ENCODE measurements around the gene OCIAD1. TPM values are rescaled to one million over a fixed set of nuclear protein-coding genes. Genes with fewer than 3 reads are reported as not detected.
"Not testable (repeated sequence)": the region's sequence is repeated elsewhere in the genome, so short reads cannot be mapped to it uniquely, and the experiment has no call there.

Gene OCIAD1
- total RNA-seq, 2 experiments from 2014 or later = 76.1 to 136 TPM

- ChIA-PET CTCF (ENCODE audit: unreplicated experiment) (no interaction called here), POLR2A (interaction anchor here (1.4 kb wide), 1 partner anchor 13 kb away, joined by 8 read pairs; no protein-coding TSS in a partner anchor)
- H3K79me2 ChIP-seq (ENCODE audit: insufficient read depth, low read depth, low read length) = no peaks in the 10 kb centered on the region
- no peak overlapping the region for H3K4me3 ChIP-seq (ENCODE audit: low read depth, low read length, poor library complexity, severe bottlenecking)
- BruUV-seq (replicated peaks) = no TSS peak
- intact Hi-C loops (cut with micrococcal nuclease; ENCODE audit: unreplicated experiment) = no loop called here
- no peak overlapping the region for H3K4me2 ChIP-seq (ENCODE audit: low read length)
- no peak overlapping the region for H3K27ac ChIP-seq (ENCODE audit: low read depth, low read length, poor library complexity, severe bottlenecking)
- no peaks in the 10 kb centered on the region for H3K9me2 ChIP-seq (ENCODE audit: insufficient read depth, low read length)
- peaks cover 46% of the 10 kb centered on the region for H3K4me1 ChIP-seq (ENCODE audit: insufficient read depth, low read length, poor library complexity, severe bottlenecking)
- no peak for TF ChIP-seq EZH2phosphoT487 (IDR thresholded peaks at IDR 0.05; ENCODE audit: borderline replicate concordance, low read depth, low read length)
- TF ChIP-seq, protein P1, sequence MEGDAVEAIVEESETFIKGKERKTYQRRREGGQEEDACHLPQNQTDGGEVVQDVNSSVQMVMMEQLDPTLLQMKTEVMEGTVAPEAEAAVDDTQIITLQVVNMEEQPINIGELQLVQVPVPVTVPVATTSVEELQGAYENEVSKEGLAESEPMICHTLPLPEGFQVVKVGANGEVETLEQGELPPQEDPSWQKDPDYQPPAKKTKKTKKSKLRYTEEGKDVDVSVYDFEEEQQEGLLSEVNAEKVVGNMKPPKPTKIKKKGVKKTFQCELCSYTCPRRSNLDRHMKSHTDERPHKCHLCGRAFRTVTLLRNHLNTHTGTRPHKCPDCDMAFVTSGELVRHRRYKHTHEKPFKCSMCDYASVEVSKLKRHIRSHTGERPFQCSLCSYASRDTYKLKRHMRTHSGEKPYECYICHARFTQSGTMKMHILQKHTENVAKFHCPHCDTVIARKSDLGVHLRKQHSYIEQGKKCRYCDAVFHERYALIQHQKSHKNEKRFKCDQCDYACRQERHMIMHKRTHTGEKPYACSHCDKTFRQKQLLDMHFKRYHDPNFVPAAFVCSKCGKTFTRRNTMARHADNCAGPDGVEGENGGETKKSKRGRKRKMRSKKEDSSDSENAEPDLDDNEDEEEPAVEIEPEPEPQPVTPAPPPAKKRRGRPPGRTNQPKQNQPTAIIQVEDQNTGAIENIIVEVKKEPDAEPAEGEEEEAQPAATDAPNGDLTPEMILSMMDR (conservative IDR thresholded peaks at IDR 0.05; ENCODE audit: low read length) = no peak
- H2AFZ ChIP-seq (ENCODE audit: low read length) = no peak overlapping the region
- no peaks in the 10 kb centered on the region for H3K36me3 ChIP-seq (ENCODE audit: insufficient read depth, low read length)
- H3K9me3 ChIP-seq (ENCODE audit: low read length) = peaks cover under 1% of the 10 kb centered on the region; the same call in 1 of the 2 replicates
- DNase-seq (ENCODE audit: low spot score) = no peak
- no peaks in the 10 kb centered on the region for H4K20me1 ChIP-seq (ENCODE audit: insufficient read depth, low read length)
Observed at GRCh38 chr4:48816971-48817370, 13.9 kb upstream of the OCIAD1 start.

- 0 out of 2 replicates have a peak overlapping the region, but pooled peaks have one; percentile 5 for H2AFZ ChIP-seq (ENCODE audit: low read length)
- H3K79me2 ChIP-seq (ENCODE audit: insufficient read depth, low read depth, low read length); H3K9me2 ChIP-seq (ENCODE audit: insufficient read depth, low read length); H3K4me1 ChIP-seq (ENCODE audit: insufficient read depth, low read length, poor library complexity, severe bottlenecking); BruUV-seq (replicated peaks); DNase-seq (ENCODE audit: low spot score); H3K36me3 ChIP-seq (ENCODE audit: insufficient read depth, low read length); CTCF ChIA-PET (ENCODE audit: unreplicated experiment); H3K9me3 ChIP-seq (ENCODE audit: low read length); intact Hi-C loops (cut with micrococcal nuclease; ENCODE audit: unreplicated experiment); H3K27ac ChIP-seq (ENCODE audit: low read depth, low read length, poor library complexity, severe bottlenecking); H3K4me2 ChIP-seq (ENCODE audit: low read length); H4K20me1 ChIP-seq (ENCODE audit: insufficient read depth, low read length); H3K4me3 ChIP-seq (ENCODE audit: low read depth, low read length, poor library complexity, severe bottlenecking): not testable (repeated sequence)
- POLR2A ChIA-PET = interaction anchor here (0.9 to 1.9 kb wide), 4 partner anchors 12 to 41 kb away, joined by 3 to 6 read pairs (median 6); partner anchors contain the start of gene FRYL
Observed at GRCh38 chr4:48821431-48821830, 9.5 kb upstream of the OCIAD1 start.

GRCh38 chr4:48827622-48828021, 3.3 kb upstream of the OCIAD1 start:
- no peak overlapping the region for H3K4me3 ChIP-seq (ENCODE audit: low read depth, low read length, poor library complexity, severe bottlenecking)
- TF ChIP-seq, protein P1 (conservative IDR thresholded peaks at IDR 0.05; ENCODE audit: low read length) = no peak
- no peak for TF ChIP-seq EZH2phosphoT487 (IDR thresholded peaks at IDR 0.05; ENCODE audit: borderline replicate concordance, low read depth, low read length)
- CTCF ChIA-PET (ENCODE audit: unreplicated experiment) = interaction anchor here (1.0 to 1.2 kb wide), 2 partner anchors 12 to 14 kb away, joined by 3 to 5 read pairs; no protein-coding TSS in a partner anchor

More at GRCh38 chr4:48827622-48828021, 3.3 kb upstream of the OCIAD1 start:
- no peak overlapping the region for H2AFZ ChIP-seq (ENCODE audit: low read length)
- H3K4me1 ChIP-seq (ENCODE audit: insufficient read depth, low read length, poor library complexity, severe bottlenecking) = peaks cover 15% of the 10 kb centered on the region
- no peak for DNase-seq (ENCODE audit: low spot score)
- H4K20me1 ChIP-seq (ENCODE audit: insufficient read depth, low read length) = peaks cover 8% of the 10 kb centered on the region; the same call in 1 of the 2 replicates
- H3K4me2 ChIP-seq (ENCODE audit: low read length) = no peak overlapping the region
- no peaks in the 10 kb centered on the region for H3K9me3 ChIP-seq (ENCODE audit: low read length)
- intact Hi-C loops (cut with micrococcal nuclease; ENCODE audit: unreplicated experiment) = no loop called here
- 0 out of 2 replicates have a peak, but pooled peaks cover 7% of the 10 kb centered on the region for H3K36me3 ChIP-seq (ENCODE audit: insufficient read depth, low read length)
- H3K79me2 ChIP-seq (ENCODE audit: insufficient read depth, low read depth, low read length) = peaks cover 17% of the 10 kb centered on the region
- no peaks in the 10 kb centered on the region for H3K9me2 ChIP-seq (ENCODE audit: insufficient read depth, low read length)
- POLR2A ChIA-PET = interaction anchor here (0.6 to 1.5 kb wide), 5 partner anchors 8 to 909 kb away, joined by 3 to 6 read pairs (median 3); partner anchors contain the start of gene FRYL
- no peak overlapping the region for H3K27ac ChIP-seq (ENCODE audit: low read depth, low read length, poor library complexity, severe bottlenecking)
- BruUV-seq (replicated peaks) = no TSS peak
